Epithelial cell of proximal tubule (primary cell): ENCODE measurements around the gene CTXND2. TPM values are rescaled to one million over a fixed set of nuclear protein-coding genes. Genes with fewer than 3 reads are reported as not detected.
"Not testable (repeated sequence)": the region's sequence is repeated elsewhere in the genome, so short reads cannot be mapped to it uniquely, and the experiment has no call there.

Source experiments
- DNase-seq: peaks from one replicate; pipeline ENCODE4 v3.0.0-alpha.2; 2011; ENCODE audit warnings: low read depth
- H3K4me3 ChIP-seq: 2 replicates; pipeline ENCODE4 v1.5.1; 2011; ENCODE audit warnings: low read depth, mild to moderate bottlenecking, low read length
- CTCF ChIP-seq: conservative IDR thresholded peaks from 2 replicates; pipeline ENCODE4 v1.5.1; 2012; ENCODE audit warnings: low read depth, mild to moderate bottlenecking, low read length
- total RNA-seq: library from RNA; depleted of rRNA; stranded (reverse); fragments of >200 nt; gene quantifications from 2 replicates; pipeline ENCODE4 v1.2.3, GENCODE V29; 2015

CTXND2 gene
- total RNA-seq, 1 donor from 2014 or later: not detected

GRCh38 chr1:150876119-150876454 lies 10.8 kb upstream of the CTXND2 start:
- peak overlapping the region; percentile 60 for H3K4me3 ChIP-seq
- DNase-seq: no peak
- no peak for TF ChIP-seq CTCF

- not testable (repeated sequence) for DNase-seq, H3K4me3 ChIP-seq
These were observed 8.0 kb upstream of the CTXND2 start for GRCh38 chr1:150878931-150879330.

GRCh38 chr1:150881331-150882070 lies 5.4 kb upstream of the CTXND2 start:
- no peak for DNase-seq
- H3K4me3 ChIP-seq: no peak overlapping the region
- no peak for TF ChIP-seq CTCF

- DNase-seq, H3K4me3 ChIP-seq: not testable (repeated sequence)
These were observed 3.8 kb upstream of the CTXND2 start for GRCh38 chr1:150883121-150883520.

GRCh38 chr1:150888727-150889126 lies 1.8 kb downstream of the CTXND2 start:
- no peak for DNase-seq
- TF ChIP-seq CTCF: no peak
- H3K4me3 ChIP-seq: no peak overlapping the region

GRCh38 chr1:150890033-150890416 lies 3.1 kb downstream of the CTXND2 start:
- no peak for TF ChIP-seq CTCF
- no peak overlapping the region for H3K4me3 ChIP-seq
- no peak for DNase-seq

GRCh38 chr1:150893336-150893913 lies 6.5 kb downstream of the CTXND2 start:
- H3K4me3 ChIP-seq: no peak overlapping the region
- TF ChIP-seq CTCF: no peak
- no peak for DNase-seq

- TF ChIP-seq CTCF: no peak
- no peak for DNase-seq
- H3K4me3 ChIP-seq: no peak overlapping the region
These were observed 8.7 kb downstream of the CTXND2 start for GRCh38 chr1:150895618-150896017.

GRCh38 chr1:150899795-150900194 lies 12.9 kb downstream of the CTXND2 start:
- not testable (repeated sequence) for H3K4me3 ChIP-seq, DNase-seq
